IMR-90 (cell line): Measurements from ENCODE around the gene SP9. TPM values are rescaled to one million over a fixed set of nuclear protein-coding genes. Genes with fewer than 3 reads are reported as not detected.

Experiments
- ATAC-seq: fragments of 200-7000 bp; cut with Tn5 transposase; 2 replicates; pipeline ENCODE4 v1.9.1; 2020; ENCODE audit warnings: low read depth, mild to moderate bottlenecking, moderate library complexity
- BruUV-seq: library from RNA; stranded (reverse); fragments of 400-500 nt; replicated peaks from 2 replicates; lab custom pipeline; 2021; lab: Mats Ljungman, UMichigan
- CTCF ChIA-PET: fragments of 300-600 bp; formaldehyde crosslinking; extraction: SDS; loops from one replicate; lab custom pipeline; 2021; ENCODE audit warnings: antibody characterized with exemption; lab: Yijun Ruan, JAX
- POLR2A ChIA-PET: fragments of 300-600 bp; sonication (Branson Sonifier 250); formaldehyde crosslinking; loops from one replicate; lab custom pipeline; 2022; ENCODE audit warnings: antibody characterized with exemption; ENCODE audit not compliant: unreplicated experiment; lab: Charles Lee
- DNase-seq: peaks from one replicate; pipeline ENCODE4 v3.0.0; 2013
- H2AFZ ChIP-seq: replicated peaks from 2 replicates; pipeline ENCODE3; 2013; ENCODE audit warnings: low read length, mild to moderate bottlenecking; ENCODE audit not compliant: poor library complexity
- H2AK5ac ChIP-seq: 2 replicates; pipeline ENCODE4 v1.6.1; 2013; ENCODE audit warnings: low read depth, low read length, inconsistent platforms
- H2AK9ac ChIP-seq: replicated peaks from 2 replicates; pipeline ENCODE3; 2013; ENCODE audit warnings: mild to moderate bottlenecking, low read depth, low read length, moderate library complexity; ENCODE audit not compliant: poor library complexity
- H2BK120ac ChIP-seq: 2 replicates; pipeline ENCODE4 v1.6.1; 2013; ENCODE audit warnings: low read depth, low read length, inconsistent platforms
- H2BK15ac ChIP-seq: 3 replicates; pipeline ENCODE4 v1.6.1; 2013; ENCODE audit warnings: low read depth, low read length, inconsistent platforms
- H2BK20ac ChIP-seq: 2 replicates; pipeline ENCODE4 v1.6.1; 2013; ENCODE audit warnings: low read depth, mild to moderate bottlenecking, inconsistent platforms, low read length, moderate library complexity
- H2BK5ac ChIP-seq: 2 replicates; pipeline ENCODE4 v1.6.1; 2013; ENCODE audit warnings: mild to moderate bottlenecking, low read depth, low read length, inconsistent platforms; ENCODE audit not compliant: poor library complexity, severe bottlenecking
- H3K14ac ChIP-seq: replicated peaks from 2 replicates; pipeline ENCODE4 v1.6.1; 2013; ENCODE audit warnings: low read depth, low read length, inconsistent platforms
- H3K18ac ChIP-seq: 2 replicates; pipeline ENCODE4 v1.6.1; 2013; ENCODE audit warnings: low read depth, low read length, control low read depth
- H3K23ac ChIP-seq: 2 replicates; pipeline ENCODE4 v1.6.1; 2013; ENCODE audit warnings: low read depth, low read length, inconsistent platforms
- H3K27ac ChIP-seq: 2 replicates; pipeline ENCODE4 v1.5.1; 2013; ENCODE audit warnings: mild to moderate bottlenecking, control low read depth, low read length; ENCODE audit not compliant: insufficient read depth
- H3K27me3 ChIP-seq: 2 replicates; pipeline ENCODE4 v1.6.1; 2013; ENCODE audit warnings: low read length; ENCODE audit not compliant: control insufficient read depth, insufficient read depth
- H3K36me3 ChIP-seq: 2 replicates; pipeline ENCODE4 v1.6.1; 2013; ENCODE audit warnings: low read length, mixed read lengths; ENCODE audit not compliant: control insufficient read depth, insufficient read depth
- H3K4ac ChIP-seq: 2 replicates; pipeline ENCODE4 v1.6.1; 2013; ENCODE audit warnings: low read depth, low read length, inconsistent platforms
- H3K4me1 ChIP-seq: 2 replicates; pipeline ENCODE4 v1.6.1; 2013; ENCODE audit warnings: low read length, mixed read lengths; ENCODE audit not compliant: control insufficient read depth, insufficient read depth
- H3K4me2 ChIP-seq: 2 replicates; pipeline ENCODE4 v1.6.1; 2013; ENCODE audit warnings: low read depth, mild to moderate bottlenecking, control low read depth, low read length, moderate library complexity
- H3K4me3 ChIP-seq: 2 replicates; pipeline ENCODE4 v1.5.1; 2013; ENCODE audit warnings: low read depth, mild to moderate bottlenecking, control low read depth, low read length, moderate library complexity; ENCODE audit not compliant: insufficient read depth
- H3K56ac ChIP-seq: 2 replicates; pipeline ENCODE4 v1.6.1; 2013; ENCODE audit warnings: low read length, inconsistent platforms; ENCODE audit not compliant: insufficient read depth; ENCODE audit errors: extremely low read depth
- H3K79me1 ChIP-seq, 2 experiments: 2 replicates each; pipeline ENCODE4 v1.6.1; 2013; ENCODE audit warnings: low read length in 2 of 2, inconsistent platforms in 1 of 2, low read depth in 1 of 2
- H3K9ac ChIP-seq: 2 replicates; pipeline ENCODE4 v1.6.1; 2013; ENCODE audit warnings: low read depth, low read length, control low read depth
- H3K9me1 ChIP-seq: 2 replicates; pipeline ENCODE4 v1.6.1; 2013; ENCODE audit warnings: low read length, inconsistent platforms; ENCODE audit not compliant: insufficient read depth
- H3K9me3 ChIP-seq: 2 replicates; pipeline ENCODE4 v1.6.1; 2013; ENCODE audit warnings: low read length; ENCODE audit not compliant: control insufficient read depth, insufficient read depth
- H4K20me1 ChIP-seq: 2 replicates; pipeline ENCODE4 v1.6.1; 2013; ENCODE audit warnings: low read length, inconsistent platforms; ENCODE audit not compliant: insufficient read depth
- H4K5ac ChIP-seq: 2 replicates; pipeline ENCODE4 v1.6.1; 2013; ENCODE audit warnings: mild to moderate bottlenecking, low read depth, low read length, control low read depth
- H4K8ac ChIP-seq, 2 experiments: 2 replicates each; pipeline ENCODE4 v1.6.1; 2013; ENCODE audit warnings: low read depth in 2 of 2, low read length in 2 of 2, control low read depth in 1 of 2, inconsistent platforms in 1 of 2
- H4K91ac ChIP-seq: 2 replicates; pipeline ENCODE4 v1.6.1; 2013; ENCODE audit warnings: low read depth, low read length, inconsistent platforms; ENCODE audit not compliant: insufficient read depth
- BHLHE40 ChIP-seq: fragments of 150-350 bp; IDR thresholded peaks from 2 replicates; pipeline ENCODE4 v1.6.1; 2016; ENCODE audit warnings: mild to moderate bottlenecking, low read depth, low read length
- CEBPB ChIP-seq: IDR thresholded peaks from 2 replicates; pipeline ENCODE4 v1.6.1; 2012; ENCODE audit warnings: low read depth, low read length, improper control_type of control experiment
- CHD1 ChIP-seq: IDR thresholded peaks from 2 replicates; pipeline ENCODE4 v1.6.1; 2012; ENCODE audit warnings: low read depth, low read length, improper control_type of control experiment
- FOS ChIP-seq: fragments of 150-350 bp; IDR thresholded peaks from 2 replicates; pipeline ENCODE4 v1.6.1; 2016; ENCODE audit warnings: low read depth, low read length
- MAZ ChIP-seq: IDR thresholded peaks from 2 replicates; pipeline ENCODE4 v1.6.1; 2012; ENCODE audit warnings: low read depth, mild to moderate bottlenecking, low read length, improper control_type of control experiment, moderate library complexity, borderline replicate concordance
- POLR2A ChIP-seq: IDR thresholded peaks from 2 replicates; pipeline ENCODE4 v1.6.1; 2012; ENCODE audit warnings: mild to moderate bottlenecking, low read depth, low read length
- RAD21 ChIP-seq: IDR thresholded peaks from 2 replicates; pipeline ENCODE4 v1.6.1; 2012; ENCODE audit warnings: low read length, improper control_type of control experiment
- SMC3 ChIP-seq: fragments of 150-350 bp; IDR thresholded peaks from 2 replicates; pipeline ENCODE4 v1.6.1; 2016; ENCODE audit warnings: low read depth, mild to moderate bottlenecking, antibody characterized with exemption, low read length, moderate library complexity
- WGBS, 2 experiments: methylation state at CpG; one replicate each; pipeline versions ENCODE4 v1.1.5 to v1.1.7; 2013; ENCODE audit warnings: missing lambda C conversion rate in 2 of 2; ENCODE audit not compliant: insufficient read length in 1 of 2; ENCODE audit errors: extremely low coverage in 2 of 2; 5-methylcytosine and 5-hydroxymethylcytosine counted together
- dilution Hi-C: fragments of 300-500 bp; cut with HindIII; formaldehyde crosslinking; loops from one replicate; pipeline ENCODE4 v1.14.3; 2018; ENCODE audit warnings: low sequenced_read_pairs; ENCODE audit not compliant: unreplicated experiment
- in situ Hi-C: fragments of 300-500 bp; cut with MboI; formaldehyde crosslinking; loops from 3 replicates; pipeline ENCODE4 v1.14.3; 2019; ENCODE audit warnings: low sequenced_read_pairs, inconsistent platforms, mixed read lengths
- intact Hi-C: fragments of 100-400 bp; cut with micrococcal nuclease; formaldehyde crosslinking; loops from 2 replicates; pipeline ENCODE4 v1.10.0; 2022
- polyA plus RNA-seq, 3 experiments: library from polyadenylated mRNA; depleted of rRNA; stranded (reverse); fragments of >200 nt; gene quantifications; 2 replicates each; pipeline ENCODE4 v1.2.3, GENCODE V29; 2012; ENCODE audit warnings: low replicate concordance in 1 of 3
- total RNA-seq: library from RNA; depleted of rRNA; stranded (reverse); fragments of >200 nt; gene quantifications from 2 replicates; pipeline ENCODE4 v1.2.3, GENCODE V29; 2012
- TF ChIP-seq, protein P1 (sequence below): fragments of 150-350 bp; IDR thresholded peaks from 2 replicates; pipeline ENCODE4 v1.6.1; 2016; ENCODE audit warnings: low read depth, mild to moderate bottlenecking, low read length, moderate library complexity, borderline replicate concordance

Gene SP9
- total and polyA plus RNA-seq, 2 of the 4 experiments (the other 2 are of a cell fraction), result not detected

DNA sequence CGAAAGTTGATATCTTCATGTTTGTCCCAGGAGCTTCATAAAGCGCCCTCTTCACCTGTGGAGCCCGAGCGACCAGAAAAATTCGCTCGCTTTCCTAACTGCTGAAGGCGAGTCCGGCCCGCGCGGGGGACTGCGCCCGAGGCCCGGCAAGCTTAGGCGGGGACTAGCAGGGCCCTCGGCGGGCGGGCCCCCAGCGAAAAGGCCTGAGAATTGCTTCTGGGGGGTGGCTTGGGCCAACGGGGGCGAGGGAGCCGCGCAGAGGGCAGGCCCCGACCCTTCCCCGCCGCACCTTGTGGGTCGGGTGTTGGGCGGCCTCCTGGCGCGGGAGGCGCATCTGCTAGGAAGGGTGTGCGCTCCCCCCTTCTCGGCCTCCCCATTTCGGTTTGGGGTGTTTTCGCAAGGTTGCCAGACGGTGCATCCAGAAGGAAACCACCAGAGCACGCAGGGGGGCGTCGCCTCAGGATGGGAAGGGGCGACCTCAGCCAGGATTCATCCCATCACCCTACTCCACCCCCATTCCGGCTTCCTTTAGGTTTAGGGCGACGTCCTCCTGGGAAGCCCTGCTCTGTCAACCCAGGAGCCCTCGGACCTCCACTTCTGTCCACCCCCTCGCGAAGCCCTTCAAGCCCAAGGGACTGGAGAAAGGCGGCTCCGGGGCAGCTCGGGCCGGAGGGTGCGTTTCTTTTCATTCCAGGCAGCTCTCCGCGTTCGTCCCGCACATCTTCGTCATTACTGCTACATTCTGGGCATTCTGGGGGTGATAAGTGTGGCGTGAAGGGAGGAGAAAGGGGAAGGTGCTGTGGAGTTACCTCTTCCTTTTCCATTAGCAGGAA, 9.1 kb downstream of the SP9 start:
- peaks cover 59% of the 10 kb centered on the region for H3K27me3 ChIP-seq

More for the DNA sequence above, 9.1 kb downstream of the SP9 start:
- Histone ChIP-seq H2AK9ac (no peak overlapping the region), H4K91ac (no peak overlapping the region), H3K9ac (no peak overlapping the region), H2AFZ (no peak overlapping the region), H3K79me1 (no peaks in the 10 kb centered on the region), H2BK15ac (no peak overlapping the region), H4K5ac (no peak overlapping the region), H2BK20ac (no peak overlapping the region), H3K23ac (no peak overlapping the region), H3K4me2 (no peak overlapping the region), H3K9me1 (no peaks in the 10 kb centered on the region), H4K8ac (no peak overlapping the region), H2BK5ac (no peak overlapping the region), H3K4ac (no peak overlapping the region), H4K20me1 (peaks cover 17% of the 10 kb centered on the region; the same call in 1 of the 2 replicates), H3K14ac (no peak overlapping the region), H2BK120ac (no peak overlapping the region), H3K27ac (no peak overlapping the region), H3K9me3 (no peaks in the 10 kb centered on the region), H2AK5ac (no peak overlapping the region), H3K4me3 (no peak overlapping the region), H3K4me1 (peaks cover 5% of the 10 kb centered on the region; the same call in 1 of the 2 replicates), H3K18ac (no peak overlapping the region), H3K36me3 (peaks cover 3% of the 10 kb centered on the region; the same call in 1 of the 2 replicates), H3K56ac (no peak overlapping the region)
- in situ Hi-C loops (loop anchor here (5.0 to 25.0 kb wide), 4 partner anchors 459 to 1532 kb away; no protein-coding TSS in a partner anchor), intact Hi-C loops (loop anchor here (2.0 to 10.0 kb wide), 4 partner anchors 591 to 1519 kb away; no protein-coding TSS in a partner anchor), dilution Hi-C loops (no loop called here)
- TF ChIP-seq BHLHE40, result no peak
- no peak for TF ChIP-seq CHD1
- no peak for TF ChIP-seq RAD21
- no peak for TF ChIP-seq SMC3
- no peak for TF ChIP-seq FOS
- TF ChIP-seq, protein P1, sequence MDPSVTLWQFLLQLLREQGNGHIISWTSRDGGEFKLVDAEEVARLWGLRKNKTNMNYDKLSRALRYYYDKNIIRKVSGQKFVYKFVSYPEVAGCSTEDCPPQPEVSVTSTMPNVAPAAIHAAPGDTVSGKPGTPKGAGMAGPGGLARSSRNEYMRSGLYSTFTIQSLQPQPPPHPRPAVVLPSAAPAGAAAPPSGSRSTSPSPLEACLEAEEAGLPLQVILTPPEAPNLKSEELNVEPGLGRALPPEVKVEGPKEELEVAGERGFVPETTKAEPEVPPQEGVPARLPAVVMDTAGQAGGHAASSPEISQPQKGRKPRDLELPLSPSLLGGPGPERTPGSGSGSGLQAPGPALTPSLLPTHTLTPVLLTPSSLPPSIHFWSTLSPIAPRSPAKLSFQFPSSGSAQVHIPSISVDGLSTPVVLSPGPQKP, result no peak
- no peak for TF ChIP-seq POLR2A
- no peak for TF ChIP-seq CEBPB
- TF ChIP-seq MAZ, result no peak
- no TSS peak for BruUV-seq
- DNase-seq, result no peak
- ATAC-seq, result no peak
- CTCF ChIA-PET, result no interaction called here
- WGBS, 2 experiments, result 6% methylated on average over 21 of the region's 57 CpGs; no CpG with 5 or more reads in 1 of the 2 experiments
- POLR2A ChIA-PET, result no interaction called here
